22Rv1 (cell line): ENCODE measurements around the gene NXPH2.

Experiments used
- H3K27ac ChIP-seq: fragments of 450-650 bp; 2 replicates; pipeline ENCODE4 v1.5.1; 2017
- CTCF ChIP-seq: fragments of 450-650 bp; IDR thresholded peaks from 2 replicates; pipeline ENCODE4 v1.5.1; 2017; ENCODE audit warnings: mild to moderate bottlenecking
- ZFX ChIP-seq: fragments of 450-650 bp; IDR thresholded peaks from 2 replicates; pipeline ENCODE4 v1.6.1; 2017; ENCODE audit warnings: antibody characterized with exemption, borderline replicate concordance

The NXPH2 gene

GRCh38 chr2:138722316-138722715 lies 57.9 kb downstream of the NXPH2 start:
- H3K27ac ChIP-seq, result no peak overlapping the region
- TF ChIP-seq CTCF (no peak), ZFX (no peak)

DNA sequence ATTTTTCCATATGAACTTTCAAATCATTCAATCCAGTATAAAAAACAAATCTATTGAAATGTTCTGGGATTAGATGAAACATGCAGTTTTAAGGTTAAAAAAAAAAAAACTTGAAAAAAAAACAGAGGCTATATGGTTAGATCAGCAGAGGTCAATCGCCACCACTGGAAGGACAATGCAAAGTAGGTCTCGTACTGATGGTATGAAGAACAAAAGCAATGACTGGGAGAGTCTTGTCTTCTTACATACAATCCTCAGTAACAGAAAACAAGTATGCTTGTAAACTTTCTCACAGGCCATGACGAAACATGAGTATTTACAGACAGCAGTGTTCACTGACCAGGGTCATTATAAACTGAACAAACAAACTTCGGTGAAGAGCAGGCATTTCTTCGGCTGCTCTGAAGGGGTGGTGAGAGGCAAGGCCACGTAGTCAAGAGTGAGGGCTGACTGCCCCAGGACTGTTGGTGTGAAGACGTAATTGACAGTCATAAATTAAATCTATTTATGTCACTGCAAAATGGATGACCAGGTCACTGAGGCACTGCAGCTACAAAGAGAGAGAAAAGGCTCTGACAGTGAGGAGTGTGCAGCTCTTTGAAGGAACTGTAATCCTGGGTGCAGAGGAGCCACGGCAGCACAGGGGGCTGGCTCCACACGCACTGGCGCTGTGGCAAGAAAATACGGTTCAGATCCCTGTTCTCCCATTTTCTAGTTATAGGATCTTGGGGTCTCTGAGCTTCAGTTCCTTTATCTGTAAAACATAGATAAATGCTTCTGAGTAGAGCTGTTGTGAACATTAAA lies 60.0 kb downstream of the NXPH2 start:
- TF ChIP-seq ZFX (no peak), CTCF (no peak)
- no peak overlapping the region for H3K27ac ChIP-seq

DNA sequence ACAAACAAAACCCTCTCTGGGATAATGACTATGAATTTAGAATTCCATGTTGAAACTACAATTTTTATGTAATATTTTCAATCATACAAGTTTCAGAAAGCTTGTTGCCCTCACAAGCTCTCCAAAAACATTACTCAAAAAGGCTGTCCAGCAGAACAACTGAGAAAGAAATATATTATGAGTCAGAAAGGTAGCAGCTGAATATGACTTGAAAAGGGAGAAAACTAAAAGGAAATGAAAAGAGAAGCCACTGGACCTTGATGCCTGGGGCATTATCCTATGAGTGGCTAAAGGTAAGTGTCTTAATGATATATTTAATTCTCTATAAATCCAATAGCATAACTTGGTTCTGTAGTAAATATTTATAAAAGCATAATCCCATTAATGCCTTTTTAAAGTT lies 61.8 kb downstream of the NXPH2 start:
- TF ChIP-seq ZFX (no peak), CTCF (no peak)

DNA sequence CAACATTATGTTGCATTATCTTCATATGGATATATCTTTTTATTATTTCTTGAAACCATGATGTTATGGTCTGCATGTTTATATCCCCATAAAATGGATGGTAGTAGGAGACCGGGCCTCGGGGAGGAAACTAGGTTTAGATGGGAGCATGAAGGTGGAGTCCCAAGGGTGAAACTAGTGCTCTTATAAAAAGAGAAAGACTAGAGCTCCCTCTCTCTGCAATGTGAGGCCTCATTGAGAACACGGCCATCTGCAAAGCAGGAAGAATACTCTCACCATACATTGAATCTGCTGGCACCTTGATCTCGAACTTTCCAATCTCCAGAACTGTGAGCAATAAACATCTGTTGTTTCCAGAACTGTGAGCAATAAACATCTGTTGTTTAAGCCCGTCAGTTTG lies 64.0 kb downstream of the NXPH2 start:
- no peak for TF ChIP-seq CTCF
- TF ChIP-seq ZFX, result no peak

More for the DNA sequence above, 61.8 kb downstream of the NXPH2 start:
- no peak overlapping the region for H3K27ac ChIP-seq

DNA sequence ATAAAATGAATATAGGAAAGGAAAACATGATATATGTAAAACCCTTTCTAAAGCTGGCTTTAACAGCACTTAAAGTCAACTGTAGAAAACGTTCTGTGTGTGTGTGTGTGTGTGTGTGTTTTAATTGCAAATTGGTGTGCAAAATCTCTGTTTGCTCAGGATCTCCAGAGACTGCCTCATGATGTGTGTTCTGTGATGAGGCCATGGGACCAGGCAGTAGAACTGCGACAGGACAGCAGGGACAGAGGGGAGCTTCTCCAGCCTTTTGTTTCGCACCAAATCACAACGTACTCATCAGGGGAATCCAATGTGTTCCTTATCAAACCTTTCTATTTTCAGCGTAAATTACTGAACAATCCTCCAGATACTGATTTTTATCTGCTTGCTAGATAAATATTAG lies 66.7 kb downstream of the NXPH2 start:
- TF ChIP-seq CTCF (no peak), ZFX (no peak)
- H3K27ac ChIP-seq, result peak overlapping the region; percentile 60

More for the DNA sequence above, 64.0 kb downstream of the NXPH2 start:
- H3K27ac ChIP-seq, result no peak overlapping the region

- no peak for TF ChIP-seq CTCF
- TF ChIP-seq ZFX, result no peak
- H3K27ac ChIP-seq, result peak overlapping the region; percentile 60
Measured at GRCh38 chr2:138713069-138713496, 67.1 kb downstream of the NXPH2 start.

- H3K27ac ChIP-seq, result peak overlapping the region; percentile 60; the same call in 1 of the 2 replicates
- no peak for TF ChIP-seq ZFX
- TF ChIP-seq CTCF, result no peak
Measured at GRCh38 chr2:138712212-138712979, 67.8 kb downstream of the NXPH2 start.
